Midbrain (tissue), 1 donor: Measurements from ENCODE around the gene TSFM.
"Not testable (repeated sequence)": the region's sequence is repeated elsewhere in the genome, so short reads cannot be mapped to it uniquely, and the experiment has no call there.

ENCODE experiments used
- DNase-seq: peaks from one replicate; lab custom pipeline; 2025; lab: John Stamatoyannopoulos, UW

TSFM gene

DNA sequence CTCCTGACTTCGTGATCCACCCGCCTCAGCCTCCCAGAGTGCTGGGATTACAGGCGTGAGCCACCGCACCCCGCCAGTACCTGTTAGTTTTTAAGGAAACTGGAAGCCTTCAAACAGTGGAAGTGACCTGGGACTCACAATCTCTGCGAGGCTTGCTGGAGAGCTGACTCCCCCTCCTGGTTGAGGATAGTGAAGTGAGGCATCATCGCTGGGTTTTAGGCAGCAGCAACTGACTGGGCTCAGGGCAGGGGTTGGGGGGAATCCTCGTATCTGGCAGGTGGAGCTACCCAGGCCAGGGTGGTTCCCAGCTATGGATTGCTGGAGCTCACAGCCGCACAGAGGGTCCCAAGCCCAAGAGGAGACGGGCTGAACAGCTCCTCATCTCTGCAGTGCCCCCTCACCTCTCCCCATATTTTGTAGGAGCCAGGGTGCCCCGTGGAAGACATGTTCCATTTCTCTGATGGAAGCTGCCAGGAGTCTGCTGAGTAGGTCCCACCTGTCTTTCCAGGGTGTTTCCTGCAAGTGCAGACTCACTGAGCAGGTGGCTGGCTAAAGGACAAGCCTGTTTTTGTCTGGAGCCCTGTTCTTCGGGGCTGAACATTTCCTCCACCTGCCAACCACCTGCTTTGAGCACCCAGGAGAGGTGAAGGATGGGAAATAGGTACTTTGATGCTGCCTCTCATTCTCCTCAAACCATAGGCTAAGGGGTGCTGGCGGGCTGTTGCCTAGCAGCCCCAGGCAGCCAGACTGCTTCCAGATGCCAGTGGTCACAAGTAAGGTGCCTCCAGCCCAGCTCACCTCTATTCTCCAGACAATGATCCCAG is 32.8 kb downstream of the TSFM start:
- DNase-seq = no peak

DNA sequence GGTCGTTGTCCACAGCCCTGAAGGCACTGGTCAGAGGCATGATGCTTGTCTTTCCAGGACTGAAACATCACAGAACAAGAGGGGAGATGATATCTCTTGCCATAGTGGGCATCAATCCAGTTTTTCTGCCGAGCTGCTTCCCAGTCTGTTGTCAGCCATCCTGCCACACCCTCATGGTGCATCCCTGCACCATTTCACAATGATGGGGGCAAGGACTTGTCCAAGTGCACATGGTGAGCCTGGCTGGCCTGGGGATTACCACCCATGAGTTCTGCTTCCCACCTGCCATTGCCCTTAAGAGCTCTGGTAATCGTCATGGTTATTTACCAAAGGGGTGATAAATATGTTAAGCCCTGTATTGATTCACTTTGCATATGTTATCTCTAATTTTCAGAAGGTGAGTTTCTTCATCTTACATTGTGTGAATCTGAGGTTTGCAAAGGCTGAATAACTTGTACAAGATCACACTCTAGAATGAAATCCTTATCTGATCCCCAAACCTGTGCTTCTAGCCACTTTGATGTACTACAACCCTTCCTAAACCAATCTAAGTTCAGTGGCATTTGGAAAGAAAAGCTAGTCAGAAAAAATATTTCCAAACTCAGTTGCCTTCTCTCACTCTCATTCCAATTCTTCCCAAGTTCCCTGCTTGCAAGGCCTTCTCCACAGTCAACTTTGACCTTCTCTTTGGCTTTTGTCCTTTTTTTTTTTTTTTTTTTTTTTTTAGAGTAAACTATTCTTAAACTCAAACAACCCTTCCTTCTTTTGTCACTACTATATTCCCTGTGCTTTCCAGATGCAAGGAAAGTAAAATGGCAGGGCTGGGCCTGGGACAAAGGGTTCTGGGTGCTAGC is 33.6 kb downstream of the TSFM start:
- no peak for DNase-seq

DNA sequence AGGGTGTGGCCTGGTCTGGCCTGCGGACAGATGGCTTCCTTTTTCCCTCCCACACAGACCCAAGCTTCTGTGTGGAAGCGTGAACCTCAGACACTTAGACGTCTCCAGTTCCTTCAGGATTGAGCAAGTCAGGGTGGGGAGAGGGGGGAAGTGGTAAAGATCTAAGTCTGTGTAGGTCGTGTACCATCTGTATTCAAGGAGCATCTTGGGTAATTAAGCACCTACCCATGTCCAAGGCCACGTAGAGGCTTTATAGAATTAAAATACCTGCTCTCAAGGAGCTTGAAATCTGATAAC is 34.2 kb downstream of the TSFM start:
- DNase-seq = no peak

DNA sequence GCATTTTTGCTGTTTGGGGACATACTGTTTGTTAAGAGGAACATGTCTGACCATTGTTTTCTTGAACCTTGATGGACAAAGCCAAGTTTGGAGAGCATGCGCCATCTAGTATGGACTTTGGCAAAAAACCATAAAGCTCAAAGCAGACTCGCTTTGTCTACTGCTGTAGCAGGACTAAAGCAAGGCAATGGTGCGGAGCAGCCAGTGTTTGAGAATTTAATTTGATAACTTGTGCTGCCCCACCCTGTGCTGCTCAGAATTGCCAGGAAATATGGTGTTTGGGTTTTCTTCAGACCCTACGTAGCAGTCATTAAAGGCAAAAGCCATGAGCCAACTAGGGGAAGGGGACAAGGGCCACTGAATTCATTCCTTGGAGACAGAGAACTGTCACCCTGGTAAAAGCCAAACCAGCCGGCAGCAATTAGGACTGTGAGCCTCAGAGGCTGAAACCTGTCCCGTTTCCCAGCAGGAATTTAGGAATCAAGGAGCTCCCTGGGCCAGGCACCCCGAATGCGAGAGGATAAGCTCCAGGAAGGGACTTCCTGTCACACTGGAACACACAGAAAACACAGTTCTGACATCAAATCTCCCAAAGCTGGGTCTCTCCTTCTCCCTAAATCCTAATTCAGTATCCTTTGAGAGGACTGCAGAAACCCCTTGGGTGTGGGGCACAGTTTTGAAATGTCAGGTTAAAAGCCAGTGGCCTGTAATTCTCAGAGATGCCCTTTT is 34.8 kb downstream of the TSFM start:
- DNase-seq = peak; percentile 42

DNA sequence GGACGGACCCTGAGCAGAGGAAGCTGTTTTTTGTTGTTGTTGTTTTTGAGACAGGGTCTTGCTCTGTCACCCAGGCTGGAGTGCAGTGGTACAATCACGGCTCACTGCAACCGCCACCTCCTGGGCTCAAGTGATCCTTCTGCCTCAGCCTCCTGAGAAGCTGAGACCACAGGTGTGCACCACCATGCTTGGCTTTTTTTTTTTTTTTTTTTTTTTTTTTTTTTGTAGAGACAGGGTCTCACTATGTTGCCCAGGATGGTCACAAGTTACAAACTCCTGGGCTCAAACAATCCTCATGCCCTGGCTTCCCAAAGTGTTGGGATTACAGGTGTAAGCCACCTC is 35.4 kb downstream of the TSFM start:
- DNase-seq = not testable (repeated sequence)

DNA sequence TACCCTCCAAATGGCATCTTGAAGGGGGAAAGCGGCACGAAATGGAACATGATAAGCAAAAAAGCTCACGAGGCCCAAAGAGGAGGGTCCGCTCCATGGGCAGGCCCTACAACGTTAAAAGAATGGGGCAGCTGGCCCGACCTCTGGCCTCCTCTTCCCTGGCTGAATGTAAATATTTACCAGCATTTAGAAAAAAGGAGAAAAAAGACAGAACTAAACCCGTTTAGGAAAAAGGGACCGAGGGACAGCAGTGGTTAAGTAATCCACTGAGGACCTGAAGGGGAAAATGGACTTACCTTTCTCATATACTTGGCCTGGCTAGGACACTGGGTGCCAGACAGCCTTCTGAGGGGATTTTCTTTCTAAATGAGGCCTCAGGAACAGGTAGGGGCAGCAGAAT is 37.5 kb downstream of the TSFM start:
- not testable (repeated sequence) for DNase-seq

DNA sequence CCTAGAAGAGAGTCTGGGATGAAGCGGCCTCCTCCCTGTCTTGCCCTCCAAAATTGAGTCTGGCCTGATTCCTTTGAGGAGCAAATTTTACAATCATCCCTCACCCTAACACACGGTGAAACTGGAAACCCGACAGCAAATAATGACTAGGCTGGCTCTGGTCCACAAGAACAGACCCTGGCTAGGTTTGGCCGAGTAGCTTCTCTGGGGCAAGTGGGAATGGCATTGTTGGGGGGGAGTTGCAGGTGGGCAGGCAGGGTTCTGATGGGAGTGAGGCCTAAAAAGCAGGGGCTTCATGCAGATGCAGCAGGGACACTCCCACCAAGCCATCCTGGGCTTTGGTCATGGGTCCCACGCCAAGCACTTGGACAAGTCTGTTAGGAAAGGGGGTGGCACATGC is 38.4 kb downstream of the TSFM start:
- not testable (repeated sequence) for DNase-seq

DNA sequence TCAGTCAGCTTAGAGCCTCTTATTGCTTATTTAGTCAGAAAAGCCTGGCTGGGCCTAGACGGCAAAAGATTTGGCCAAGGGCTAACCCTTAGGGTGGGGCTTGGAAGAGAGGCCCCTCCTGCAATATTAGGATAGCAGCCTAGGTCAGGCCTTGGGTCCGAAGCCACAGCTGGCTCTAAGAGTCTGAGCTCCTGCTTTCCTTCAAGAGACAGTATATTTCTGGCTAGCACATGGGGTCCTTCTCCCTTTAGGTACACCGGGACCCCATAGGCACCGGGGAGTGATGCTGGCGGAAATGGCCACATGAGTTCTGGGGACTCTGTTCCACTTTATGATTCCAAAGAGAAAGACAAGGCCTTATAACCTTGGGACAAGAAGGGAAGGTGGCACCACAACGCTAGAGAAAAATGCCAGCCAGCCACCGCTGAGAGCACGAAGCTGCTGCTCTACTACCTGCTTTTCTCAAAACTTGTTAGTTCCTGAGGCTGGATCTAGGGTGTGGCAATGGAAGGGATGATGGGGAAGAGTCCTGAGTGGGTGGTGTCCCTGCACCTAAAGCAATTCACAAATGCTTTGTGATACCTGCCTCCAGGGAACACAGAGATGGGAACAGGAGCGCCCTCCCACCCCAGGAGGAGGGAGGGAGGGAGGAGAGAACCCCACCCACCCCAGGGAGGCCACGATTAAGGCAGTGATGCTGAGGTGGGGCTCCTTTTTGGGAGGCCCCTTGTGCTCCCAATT is 39.1 kb downstream of the TSFM start:
- no peak for DNase-seq

DNA sequence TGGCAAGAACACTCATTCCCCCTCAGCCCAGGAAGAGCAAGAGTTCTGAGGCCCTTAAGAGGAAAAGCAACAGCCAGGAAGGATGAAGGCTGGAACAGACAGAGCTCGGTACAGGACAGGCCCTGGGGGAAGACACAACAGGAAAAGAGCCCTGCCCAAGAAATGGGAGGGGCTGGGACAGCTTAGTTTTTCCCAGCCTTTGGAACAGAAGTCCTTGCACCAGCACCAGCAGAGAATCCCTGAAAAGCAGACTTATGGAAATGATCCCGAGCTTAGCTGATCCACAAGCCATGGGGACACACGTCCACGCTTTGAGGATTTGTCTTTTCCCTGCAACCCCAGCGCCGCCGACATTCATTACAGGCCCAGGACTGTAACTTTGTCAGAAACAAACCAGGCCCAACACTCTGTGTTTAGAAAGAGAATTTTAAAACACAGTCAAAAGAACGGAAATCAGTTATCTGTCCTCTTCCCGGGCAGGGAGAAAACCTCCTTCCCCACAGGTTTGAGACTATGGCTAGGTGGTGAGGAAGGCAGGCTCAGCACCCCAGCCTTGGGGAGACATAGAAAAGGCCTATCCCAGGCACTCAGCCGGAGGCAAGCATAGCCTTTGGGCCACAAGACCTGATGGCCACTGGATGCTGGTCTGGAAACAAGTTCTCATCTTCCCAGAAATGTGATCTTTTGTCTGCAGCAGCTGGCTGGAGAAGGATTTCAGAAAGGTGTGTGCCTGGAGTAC is 40.0 kb downstream of the TSFM start:
- no peak for DNase-seq

DNA sequence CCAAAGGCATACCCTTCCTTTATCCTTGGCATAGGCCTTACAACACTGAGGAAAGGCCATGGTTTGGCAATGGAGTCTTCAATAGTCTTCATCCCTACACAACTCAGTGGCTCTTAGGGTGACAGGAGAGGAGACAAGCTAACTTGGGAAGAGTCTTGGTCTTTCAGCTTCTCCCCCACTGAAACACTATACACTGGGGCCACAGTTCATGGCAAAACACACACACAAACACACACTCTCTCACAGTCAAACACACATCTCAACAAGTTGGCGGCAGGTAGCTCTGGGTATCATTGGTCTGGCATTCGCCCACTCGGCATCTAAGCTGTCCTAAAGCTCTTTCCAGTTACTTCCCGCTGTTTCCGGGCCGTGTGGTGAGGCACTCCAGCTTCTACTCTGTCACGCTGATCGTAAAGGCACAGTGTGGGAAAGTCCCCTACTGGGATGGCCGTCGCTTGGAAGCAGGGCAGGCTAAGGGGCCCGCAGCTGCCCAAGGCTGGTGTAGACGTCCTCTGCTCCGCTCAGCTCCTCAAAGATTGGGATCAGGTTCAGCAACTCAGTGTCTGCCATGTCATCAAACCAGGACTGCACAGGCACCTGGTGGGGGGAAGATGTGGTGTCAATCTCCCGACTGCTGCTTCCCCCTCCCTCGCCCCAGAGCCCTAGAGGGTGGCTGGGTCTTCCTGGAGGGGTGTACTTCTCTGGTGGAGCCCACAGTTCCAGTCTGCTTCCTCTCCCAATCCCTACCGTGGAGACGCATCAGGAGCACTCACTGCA is 40.7 kb downstream of the TSFM start:
- DNase-seq = no peak

DNA sequence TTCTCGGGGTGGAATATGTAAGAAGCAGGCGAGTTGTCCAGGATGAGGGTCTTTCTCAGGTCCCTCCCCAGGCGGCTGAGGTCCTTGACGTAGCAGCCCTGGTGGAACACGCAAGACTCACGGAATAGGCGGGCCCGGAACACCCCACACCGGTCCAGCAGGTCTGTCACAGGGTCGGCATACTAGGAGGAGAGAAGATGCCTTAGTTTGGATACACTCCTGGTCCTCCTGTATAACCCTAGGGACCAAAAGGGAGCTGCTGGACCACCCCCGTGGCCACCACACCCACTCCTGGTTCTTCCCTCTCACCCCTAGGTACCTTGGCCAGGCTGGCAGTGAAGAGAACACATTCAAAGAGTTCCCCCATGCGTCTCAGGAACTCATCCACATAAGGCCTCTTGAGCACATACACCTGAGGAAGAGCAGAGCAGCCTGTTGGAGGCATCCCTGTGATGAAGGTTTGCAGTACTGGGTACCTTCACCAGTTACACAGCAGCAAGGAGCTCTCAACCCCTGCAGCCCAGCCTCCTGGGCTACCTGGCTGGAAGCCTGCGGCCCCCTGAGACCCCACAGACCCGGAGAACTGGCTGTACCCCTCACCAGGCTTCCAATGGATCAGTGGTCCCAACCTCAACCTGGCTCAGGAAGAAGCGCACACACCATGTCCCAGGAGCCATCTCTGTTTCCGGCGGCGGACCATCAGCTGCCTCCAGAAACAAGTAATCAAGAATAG is 41.5 kb downstream of the TSFM start:
- DNase-seq = no peak

DNA sequence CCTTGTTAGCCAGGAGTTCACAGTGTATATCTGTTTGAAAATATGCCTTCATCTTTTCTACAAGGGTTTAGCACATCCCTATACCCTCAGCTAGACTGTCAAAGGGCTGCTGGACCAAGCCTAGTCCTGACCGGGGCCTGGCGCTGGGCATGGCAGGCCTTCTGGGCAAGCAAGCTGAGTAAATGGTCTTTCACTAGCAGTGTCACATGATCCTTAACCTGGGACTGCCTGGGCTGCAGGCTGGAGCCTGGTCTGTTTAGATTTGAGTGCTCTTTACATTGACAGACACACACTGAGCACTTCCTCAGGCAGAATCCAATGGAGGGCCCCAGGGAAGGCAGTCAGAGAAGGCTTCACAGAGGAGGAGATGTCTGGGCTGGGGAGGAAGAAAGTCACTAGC is 42.9 kb downstream of the TSFM start:
- DNase-seq = no peak

DNA sequence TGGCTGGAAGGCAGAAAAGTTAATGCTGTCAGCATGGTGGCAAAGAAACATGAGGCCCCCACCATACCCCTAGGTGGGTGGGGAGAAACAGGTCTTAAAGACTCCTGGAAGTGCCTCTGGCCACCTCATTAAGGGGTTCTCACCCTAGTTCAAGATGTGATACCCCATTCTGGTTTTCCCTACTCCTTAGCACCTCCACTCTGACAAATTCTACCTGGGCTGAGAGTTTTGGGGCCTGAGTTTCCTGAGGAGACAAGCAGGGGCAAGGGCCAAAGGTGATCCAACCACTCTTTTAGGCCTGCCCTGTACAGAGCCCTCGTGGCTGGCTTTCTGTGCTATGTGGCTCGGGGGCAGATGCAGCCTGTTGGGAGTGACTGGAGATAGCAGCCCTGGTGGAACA is 43.8 kb downstream of the TSFM start:
- no peak for DNase-seq

DNA sequence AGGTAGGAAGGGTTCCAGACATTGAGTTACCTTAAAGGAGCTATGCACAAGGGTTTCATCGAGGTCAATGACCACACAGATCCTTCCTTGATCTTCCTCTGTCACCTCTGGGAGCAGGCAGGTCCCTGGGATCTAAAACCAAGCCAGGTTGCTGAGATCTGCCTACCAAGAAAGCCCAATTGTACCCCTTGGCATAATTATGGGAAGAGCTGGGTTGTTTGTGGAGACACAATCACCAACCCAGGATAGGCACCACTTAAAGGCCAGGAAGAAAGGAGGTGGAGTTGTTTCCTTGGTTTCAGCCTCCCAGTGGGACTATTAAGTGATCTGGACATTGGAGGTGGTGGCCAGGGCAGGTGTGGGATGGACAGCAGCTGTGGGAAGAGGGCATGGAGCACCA is 44.4 kb downstream of the TSFM start:
- DNase-seq = no peak

DNA sequence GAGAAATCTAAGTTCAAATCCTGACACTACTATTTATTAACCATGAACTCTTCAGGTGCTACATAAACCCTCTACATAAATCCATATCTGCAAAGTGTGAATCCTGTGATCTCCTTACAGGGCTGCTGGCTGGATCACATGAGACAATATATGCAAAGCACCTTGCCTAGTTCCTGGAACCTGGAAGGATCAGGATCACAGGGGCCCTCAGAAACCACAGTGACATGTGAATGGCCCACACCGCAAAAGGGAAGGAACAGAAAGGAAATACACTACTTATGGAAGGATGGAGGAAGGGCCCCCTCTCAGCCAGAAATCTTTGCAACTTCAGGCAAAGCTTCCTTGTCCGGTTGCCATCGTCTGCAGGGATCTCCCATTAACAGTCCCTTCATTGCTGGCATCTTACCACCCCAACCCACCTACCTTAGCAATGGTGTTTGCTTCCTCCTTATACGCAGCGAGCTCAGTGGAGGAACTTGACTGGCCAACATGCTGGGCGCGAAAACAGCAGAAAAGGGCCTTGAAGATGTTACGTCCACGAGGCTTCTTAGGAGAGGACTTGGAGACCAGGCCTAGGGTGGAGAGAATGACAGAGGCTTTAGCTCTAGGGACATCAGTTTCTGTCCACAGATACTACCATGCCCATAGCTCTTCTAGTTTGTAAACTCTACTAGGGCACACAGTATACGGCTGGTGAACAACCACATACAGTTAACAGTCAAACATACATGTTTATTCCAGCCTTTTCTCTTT is 46.6 kb downstream of the TSFM start:
- no peak for DNase-seq

DNA sequence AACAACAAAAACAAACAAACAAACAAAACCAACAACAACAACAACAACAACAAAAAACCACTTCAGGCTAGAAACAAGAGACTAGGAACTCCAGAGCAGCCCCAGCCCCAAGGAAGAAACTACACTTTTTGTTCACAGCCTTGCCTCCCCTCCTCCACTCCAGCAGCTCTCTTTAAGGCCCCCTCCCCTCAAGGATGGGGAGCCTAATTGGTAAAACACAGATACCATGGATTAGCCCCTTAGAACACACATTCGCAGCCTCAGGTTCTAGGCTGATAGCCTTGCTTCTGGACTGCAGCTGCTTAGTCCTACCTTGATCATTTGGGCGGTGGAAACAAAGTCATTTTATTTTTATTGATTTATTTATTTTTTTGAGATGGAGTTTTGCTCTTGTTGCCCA is 47.8 kb downstream of the TSFM start:
- DNase-seq = no peak

DNA sequence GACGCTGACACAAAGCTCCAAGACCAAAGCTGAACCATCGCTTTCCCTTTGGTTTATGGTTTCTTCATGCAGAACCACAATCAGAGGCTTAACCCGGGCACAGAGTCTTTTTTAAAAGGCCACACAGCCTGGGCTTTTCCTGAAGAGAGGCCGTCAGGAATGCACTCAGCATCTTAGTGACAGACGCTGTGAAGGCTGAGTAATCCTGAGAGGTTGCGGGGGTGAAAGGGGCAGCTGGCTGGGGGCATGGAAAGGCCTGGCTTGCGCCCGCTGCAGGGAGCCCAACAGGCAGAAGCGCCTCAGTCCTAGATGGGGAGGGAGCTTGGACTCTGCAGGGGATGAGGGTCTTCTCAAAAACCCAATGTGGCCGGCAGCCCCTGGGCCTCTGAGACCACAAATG is 50.4 kb downstream of the TSFM start:
- DNase-seq = no peak

DNA sequence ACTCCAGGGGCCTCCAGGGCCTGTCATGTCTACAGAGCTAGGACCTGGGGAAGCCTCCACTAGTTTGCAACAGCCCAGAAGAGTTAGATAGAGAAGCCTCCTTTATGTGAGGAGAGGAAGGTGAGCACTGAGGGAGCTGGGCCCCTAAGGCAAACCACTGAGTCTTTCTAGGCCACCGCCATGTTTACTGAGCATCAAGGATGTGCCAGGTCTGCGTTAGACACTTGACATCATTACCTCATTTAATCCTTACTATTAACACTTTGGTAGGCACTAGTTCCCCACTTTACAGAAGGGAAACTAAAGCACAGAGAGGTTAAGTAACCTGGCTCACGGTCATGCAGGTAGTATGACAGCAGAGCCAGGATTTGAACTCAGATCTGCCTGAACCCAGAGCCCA is 51.1 kb downstream of the TSFM start:
- no peak for DNase-seq
